ENCODE results near the gene LTBP3.

Gene LTBP3

DNA sequence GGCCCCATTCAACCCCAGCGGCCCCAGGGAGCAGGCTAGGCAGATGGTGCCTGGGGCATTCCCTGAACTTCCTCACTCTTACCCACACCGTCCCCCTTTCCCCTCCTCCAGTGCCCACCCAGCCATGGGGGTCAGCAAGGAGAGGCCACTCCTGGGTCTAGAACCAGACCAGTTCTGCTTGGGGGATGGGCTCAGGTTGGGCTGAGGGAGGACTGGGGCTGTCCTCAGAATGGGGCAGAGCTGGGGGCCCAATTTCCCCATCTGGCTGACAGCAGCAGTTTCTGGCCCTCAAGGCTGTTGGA lies 20.9 kb downstream of the LTBP3 start:
- TF ChIP-seq, protein P1, sequence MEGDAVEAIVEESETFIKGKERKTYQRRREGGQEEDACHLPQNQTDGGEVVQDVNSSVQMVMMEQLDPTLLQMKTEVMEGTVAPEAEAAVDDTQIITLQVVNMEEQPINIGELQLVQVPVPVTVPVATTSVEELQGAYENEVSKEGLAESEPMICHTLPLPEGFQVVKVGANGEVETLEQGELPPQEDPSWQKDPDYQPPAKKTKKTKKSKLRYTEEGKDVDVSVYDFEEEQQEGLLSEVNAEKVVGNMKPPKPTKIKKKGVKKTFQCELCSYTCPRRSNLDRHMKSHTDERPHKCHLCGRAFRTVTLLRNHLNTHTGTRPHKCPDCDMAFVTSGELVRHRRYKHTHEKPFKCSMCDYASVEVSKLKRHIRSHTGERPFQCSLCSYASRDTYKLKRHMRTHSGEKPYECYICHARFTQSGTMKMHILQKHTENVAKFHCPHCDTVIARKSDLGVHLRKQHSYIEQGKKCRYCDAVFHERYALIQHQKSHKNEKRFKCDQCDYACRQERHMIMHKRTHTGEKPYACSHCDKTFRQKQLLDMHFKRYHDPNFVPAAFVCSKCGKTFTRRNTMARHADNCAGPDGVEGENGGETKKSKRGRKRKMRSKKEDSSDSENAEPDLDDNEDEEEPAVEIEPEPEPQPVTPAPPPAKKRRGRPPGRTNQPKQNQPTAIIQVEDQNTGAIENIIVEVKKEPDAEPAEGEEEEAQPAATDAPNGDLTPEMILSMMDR (IDR thresholded peaks at IDR 0.05; ENCODE audit: extremely low read depth, missing control alignments): no peak
- no peak for DNase-seq (ENCODE audit: low spot score)

DNA sequence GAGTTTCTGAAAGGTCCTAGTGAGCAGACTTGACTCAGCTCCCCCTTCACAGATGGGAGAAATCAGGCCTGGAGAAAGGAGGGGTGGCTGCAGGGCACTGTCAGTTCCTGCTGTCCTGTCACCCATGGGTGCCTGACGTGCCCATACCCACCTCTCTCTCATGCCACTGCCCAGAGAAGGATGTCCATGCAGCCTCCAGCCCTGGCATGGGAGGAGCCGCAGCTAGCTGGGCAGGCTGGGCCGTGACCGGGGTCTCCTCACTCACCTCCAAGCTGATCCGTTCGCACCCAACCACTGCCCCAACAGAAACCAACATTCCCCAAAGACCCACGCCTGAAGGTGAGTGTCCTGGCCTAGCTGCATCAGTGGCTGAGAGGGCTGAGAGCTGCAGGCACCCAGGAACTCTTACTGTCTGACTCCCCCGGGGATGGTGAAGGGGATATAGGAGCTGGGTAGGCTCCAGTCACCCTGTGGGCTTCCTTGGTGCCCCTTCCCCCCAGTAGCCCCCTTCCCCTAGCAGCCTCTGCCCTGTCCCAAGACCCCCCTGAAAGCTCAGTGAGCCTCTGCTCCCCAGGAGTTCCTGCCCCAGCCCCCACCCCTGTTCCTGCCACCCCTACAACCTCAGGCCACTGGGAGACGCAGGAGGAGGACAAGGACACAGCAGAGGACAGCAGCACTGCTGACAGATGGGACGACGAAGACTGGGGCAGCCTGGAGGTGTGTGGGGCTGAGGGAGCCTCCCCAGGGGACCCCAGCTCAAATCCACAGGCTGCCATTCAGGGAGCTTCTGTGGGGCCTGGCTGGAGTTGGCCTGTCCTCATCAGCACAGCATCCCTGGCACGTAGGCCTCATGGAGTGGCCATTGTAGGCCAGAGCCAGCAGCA lies 21.5 kb downstream of the LTBP3 start:
- TF ChIP-seq, protein P1 (IDR thresholded peaks at IDR 0.05; ENCODE audit: extremely low read depth, missing control alignments): no peak
- no peak for DNase-seq (ENCODE audit: low spot score)

DNA sequence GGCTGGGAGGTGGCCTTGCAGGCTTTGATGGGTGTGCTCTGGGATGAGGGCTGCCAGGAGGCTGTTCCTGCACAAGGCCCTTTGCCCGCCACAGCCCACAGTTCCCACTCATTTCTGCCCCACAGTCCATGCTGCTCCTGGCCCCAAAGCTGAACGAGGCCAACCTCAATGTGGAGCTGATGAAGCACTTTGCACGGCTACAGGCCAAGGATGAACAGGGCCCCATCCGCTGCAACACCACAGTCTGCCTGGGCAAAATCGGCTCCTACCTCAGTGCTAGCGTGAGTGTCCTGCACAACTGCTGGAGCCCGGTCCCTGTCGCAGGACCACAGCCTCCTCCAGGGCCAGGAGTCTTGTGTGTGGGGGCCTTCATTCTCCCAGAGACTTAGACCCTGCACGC lies 23.1 kb downstream of the LTBP3 start:
- no peak for DNase-seq (ENCODE audit: low spot score)
- TF ChIP-seq, protein P1 (IDR thresholded peaks at IDR 0.05; ENCODE audit: extremely low read depth, missing control alignments): no peak

DNA sequence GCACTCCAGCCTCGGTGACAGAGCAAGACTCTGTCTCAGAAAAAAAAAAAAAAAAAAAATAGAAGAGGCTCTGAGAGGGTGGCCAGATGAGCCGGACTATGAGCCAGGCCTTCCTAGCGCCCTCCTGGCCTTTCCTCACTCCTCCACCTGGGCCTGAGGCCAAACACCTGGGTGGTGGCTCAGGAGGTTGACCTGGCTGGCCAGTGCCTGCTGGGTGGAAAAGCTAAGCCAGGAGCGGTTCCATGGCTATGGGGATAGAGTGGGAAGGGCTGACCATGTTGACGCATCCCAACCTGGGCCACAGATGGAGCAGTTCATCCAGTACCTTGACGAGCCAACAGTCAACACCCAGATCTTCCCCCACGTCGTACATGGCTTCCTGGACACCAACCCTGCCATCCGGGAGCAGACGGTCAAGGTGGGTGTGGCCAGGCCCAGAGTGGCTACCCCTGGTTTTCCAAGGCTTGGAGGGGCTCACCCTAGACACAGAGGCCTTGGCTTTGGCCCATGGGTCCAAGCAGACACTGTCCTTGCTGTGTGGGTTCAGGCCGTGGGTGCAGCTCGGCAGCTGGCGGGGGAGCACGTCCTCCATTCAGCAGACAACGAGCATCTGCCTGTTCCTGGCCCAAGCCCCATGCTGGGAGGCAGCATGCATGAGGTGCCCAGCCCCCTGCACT lies 25.6 kb downstream of the LTBP3 start:
- no peak for DNase-seq (ENCODE audit: low spot score)
- TF ChIP-seq, protein P1 (IDR thresholded peaks at IDR 0.05; ENCODE audit: extremely low read depth, missing control alignments): no peak

DNA sequence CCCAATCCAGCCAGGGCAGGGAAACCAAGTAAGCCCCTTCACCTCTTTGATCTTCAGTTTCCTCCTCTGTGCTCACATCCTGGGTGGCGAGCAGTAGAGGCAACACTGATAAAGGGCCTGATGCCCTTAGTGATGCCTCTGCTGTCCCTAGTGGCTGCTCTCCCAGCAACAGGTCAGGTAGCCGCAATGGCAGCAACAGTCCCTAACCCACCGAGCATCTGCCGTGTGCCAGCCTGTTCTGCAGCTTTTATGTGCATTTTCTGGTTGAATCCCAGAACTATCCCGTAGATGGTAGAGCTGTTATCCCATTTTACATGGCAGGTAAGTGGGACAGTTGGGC lies 28.0 kb downstream of the LTBP3 start:
- DNase-seq (ENCODE audit: low spot score): no peak
- TF ChIP-seq, protein P1 (IDR thresholded peaks at IDR 0.05; ENCODE audit: extremely low read depth, missing control alignments): no peak

DNA sequence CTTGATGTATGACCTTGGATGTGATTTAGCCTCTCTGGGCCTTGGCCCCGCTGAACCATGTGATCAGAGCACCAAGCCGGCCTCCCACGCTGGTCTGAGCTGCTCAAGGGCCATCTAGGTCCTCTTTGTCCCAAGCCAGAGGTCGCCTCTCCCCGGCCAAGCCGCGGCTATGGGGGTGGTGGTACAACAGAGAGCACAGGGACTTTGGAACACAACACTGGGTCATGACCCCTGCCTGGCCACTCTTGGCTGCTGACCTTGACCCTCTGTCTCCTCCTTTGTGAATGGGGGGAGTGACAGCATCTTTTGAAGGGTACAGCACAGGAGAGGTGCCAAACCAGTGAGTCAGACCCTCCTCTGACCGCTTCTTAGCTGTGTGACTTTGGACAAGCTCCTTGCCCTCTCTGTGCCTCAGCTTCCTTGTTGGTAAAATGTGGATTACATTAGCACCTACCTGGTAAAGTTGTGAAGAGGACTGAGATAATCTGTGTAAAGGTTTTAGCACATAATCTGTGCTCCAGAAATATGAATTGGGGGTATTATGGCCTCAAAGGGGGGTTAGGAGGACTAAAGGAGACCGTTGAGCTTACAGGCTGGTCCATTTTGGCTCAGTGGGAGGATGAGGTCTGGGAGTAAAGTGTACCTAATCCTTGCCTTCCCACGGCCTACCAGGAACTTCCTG lies 28.5 kb downstream of the LTBP3 start:
- TF ChIP-seq, protein P1 (IDR thresholded peaks at IDR 0.05; ENCODE audit: extremely low read depth, missing control alignments): no peak
- DNase-seq (ENCODE audit: low spot score): no peak

DNA sequence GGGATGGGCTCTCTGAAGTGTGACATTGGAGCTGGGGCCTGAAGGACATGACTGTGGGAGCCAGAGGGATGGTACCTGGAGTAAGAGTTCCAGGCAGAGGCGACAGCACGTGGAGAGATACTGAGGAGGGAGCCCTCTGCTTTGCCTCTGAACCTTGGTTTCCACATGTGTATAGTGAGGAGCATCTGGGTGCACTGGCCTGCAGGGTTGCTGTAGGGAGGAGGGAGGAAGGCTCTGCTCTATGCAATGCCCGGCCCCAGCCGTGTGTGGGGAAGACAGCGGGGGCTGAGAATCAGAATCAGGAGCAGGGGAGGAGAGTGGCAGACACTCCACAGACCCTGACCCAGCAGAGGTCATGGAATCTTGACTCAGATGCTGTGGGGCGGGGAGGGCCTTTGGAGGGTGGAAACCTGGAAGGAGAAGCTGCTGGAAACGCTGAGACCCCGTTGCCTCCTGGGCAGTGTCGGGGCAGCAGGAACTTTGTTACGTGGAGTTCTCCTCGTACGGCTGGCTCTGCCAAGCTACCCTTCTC lies 29.3 kb downstream of the LTBP3 start:
- no peak for DNase-seq (ENCODE audit: low spot score)
- TF ChIP-seq, protein P1 (IDR thresholded peaks at IDR 0.05; ENCODE audit: extremely low read depth, missing control alignments): no peak

Measured in GM20000 (cell line).